GM18868 (cell line): Measurements from ENCODE around the gene TNPO3.
A peak's percentile ranks its signal among the peaks of the same experiment; 100 is the strongest.

ENCODE experiments used
- ATAC-seq: cut with Tn5 transposase; IDR thresholded peaks from one replicate; pipeline ENCODE4 v1.9.1; 2021; ENCODE audit warnings: mild to moderate bottlenecking, moderate library complexity; ENCODE audit not compliant: unreplicated experiment

TNPO3 gene

DNA sequence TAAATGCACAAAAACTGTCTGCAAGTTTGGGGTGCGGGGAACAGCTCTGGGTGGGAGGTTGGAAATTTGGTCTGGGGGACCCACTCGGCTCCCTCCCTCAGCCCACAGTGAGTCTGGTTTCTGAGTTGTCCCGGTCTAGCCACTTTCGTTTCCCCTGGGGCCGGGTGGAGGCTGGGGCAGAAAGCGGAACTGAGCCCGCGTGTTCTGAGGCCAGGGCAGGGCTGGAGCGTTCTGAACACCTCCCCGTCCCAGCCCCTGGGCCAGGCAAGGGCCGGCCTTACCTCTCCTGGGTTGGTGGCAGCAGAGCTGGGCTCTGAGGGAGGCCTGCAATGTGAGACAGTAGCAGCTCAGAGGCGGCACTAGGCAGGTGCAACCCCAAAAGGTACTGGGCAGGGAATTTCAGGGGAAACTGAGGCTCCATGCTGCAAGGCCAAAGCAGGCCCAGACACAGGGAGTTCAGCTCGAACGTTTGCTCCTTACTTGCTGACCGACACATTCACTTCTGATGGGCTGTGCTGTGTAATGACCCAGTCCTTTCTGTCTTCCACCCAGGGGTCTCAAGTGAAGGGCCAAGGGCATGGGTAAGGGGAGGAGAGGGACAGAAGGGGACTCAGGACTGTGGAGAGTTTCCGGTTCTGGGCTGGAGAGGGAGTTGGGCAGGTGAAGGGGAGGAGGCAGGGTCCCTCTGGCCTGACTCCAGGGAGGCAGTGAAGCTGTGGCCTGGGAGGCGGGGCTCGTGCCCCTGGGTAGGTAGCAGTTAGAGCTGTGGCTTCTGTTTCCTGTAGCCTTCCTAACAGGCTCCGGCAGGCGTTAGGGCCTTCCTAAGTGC is 114.2 kb downstream of the TNPO3 start:
- ATAC-seq: peak; percentile 57

DNA sequence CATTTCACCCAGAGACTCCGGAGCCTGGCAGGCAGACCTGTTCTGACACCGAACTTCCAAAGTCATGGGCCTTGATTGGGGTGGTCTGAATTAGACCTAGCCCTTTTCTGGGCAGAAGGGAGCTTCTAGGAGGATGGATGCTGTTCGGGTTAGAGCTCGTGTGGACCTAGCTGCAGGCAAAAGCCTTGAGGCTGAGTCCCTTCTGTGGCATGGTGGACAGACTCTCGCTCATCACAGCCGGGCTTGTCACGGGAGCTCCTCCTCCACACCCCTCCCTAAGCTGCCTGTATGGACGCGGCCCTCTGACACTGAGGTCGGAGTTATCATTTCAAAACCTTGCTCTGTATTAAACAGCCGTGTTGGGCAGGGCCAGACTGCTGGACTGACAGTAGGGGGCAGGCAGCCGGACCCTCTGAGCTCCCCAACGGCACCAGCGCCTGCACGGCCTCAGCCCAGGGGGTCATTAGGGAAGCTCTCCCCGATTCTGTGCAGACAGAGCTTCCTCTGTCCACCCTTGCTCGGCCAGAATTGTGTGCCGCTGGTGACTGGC is 115.0 kb downstream of the TNPO3 start:
- peak; percentile 6 for ATAC-seq

DNA sequence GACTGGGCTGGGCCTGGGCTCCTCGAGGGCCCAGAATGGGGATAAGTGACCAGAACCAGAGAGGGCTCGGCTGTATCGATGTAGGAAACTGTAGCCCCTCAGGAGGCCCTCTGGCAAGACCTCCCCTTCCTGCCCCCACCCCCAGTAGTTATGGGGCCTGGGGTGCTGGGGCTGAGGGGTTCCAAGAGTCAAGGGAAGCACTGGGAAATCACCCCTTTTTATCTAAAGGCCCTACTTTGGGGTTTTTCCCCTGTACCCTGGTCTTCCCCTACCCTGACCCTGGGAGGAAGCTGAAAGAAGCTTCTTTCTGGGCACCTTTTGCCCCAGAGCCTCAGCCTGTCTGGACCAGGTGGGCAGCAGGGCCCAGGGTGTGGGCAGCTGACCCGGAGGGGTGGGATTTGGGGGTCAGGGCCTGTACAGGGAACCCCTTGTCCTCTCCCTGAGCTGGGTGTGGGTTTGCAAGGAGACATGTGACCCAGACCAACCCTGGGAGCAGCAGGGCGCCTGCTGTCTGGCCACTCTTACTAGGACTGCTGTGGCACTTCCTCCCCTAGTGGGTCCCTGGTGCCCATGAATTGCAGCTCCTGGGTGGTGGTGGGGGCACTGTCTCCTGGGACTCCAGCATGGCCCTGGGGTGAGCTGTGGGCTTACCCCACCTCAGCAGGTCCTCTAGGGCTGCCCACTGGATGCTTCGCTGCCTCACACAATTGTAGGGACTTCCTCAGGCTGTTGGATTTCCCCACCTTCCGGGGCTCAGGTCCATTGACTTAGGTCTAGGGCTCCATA is 115.6 kb downstream of the TNPO3 start:
- ATAC-seq: peak; percentile 31

DNA sequence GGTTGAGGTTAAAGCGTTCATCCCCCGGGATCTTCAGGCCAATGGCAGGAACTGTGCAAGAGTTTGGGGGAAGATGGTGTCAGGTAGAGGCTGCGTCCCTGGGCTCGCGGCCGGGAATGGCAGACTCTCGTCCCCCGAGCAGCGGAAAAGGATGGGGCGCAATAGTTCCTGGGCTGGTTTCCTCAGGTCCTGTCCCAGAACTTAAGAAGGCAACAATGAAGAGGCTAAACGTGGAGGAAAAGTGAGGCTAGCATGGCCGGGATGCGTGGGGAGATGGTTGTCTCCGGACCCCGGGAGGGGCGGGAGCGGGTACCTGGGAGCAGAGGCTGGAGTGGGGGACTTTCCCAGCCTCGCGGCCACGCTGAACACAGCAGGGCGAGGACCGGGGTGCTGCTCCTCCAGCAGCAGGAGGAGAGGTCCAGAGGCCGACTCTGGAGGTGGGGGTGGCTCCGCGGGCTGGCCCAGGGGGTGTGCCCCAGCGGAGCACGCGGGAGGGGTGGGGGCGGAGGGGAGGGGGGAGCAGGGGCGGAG is 116.3 kb downstream of the TNPO3 start:
- ATAC-seq: no peak

DNA sequence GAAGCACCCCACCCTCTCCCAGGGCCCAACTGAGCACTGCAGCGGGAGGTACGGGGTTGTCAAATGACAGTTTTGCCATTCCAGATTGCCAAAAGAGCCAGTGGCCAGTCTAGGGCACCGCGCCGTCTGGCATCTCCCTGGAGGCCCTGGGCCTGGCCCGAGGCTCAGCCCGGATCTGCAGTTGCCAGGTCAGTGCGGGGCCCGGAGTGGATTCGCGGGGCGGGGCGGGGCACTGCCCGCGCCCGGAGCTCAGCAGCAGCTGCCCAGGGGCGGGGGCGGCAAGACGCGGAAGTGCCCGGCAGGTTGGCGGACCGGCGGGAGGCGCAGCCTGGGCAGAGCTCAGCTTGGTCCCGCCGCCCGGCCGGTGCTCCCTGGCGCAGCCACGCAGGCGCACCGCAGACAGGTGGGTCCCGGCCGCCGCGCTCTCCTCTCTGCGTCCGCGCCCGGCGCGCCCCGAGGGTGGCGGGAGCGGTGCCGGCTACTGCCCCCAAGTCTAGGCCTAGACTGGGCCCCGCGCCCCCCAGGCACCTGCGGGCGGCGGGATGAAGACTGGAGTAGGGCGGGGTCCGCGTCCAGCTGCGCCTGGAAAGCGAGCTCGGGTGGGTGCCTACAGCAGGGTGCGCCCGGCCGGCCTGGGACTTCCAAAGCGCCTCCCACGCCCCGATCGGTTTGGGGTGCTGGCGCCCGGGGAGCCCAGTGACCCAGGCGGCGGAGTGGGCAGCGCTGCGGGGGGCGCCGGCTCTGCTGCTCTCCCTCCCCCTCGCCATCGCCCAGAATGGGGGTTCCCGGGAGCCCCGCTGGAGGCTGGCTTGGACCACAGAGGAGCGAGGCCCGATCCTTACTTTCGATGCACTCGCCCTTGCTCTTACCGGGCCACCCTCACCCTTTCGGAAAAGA is 117.0 kb downstream of the TNPO3 start, which contains the start of gene IRF5:
Gene IRF5, plus strand, starts transcription at position 281 of the 897 bp plus-strand sequence. CDS start 4,155 bp downstream, outside the sequence.
- no peak for ATAC-seq

DNA sequence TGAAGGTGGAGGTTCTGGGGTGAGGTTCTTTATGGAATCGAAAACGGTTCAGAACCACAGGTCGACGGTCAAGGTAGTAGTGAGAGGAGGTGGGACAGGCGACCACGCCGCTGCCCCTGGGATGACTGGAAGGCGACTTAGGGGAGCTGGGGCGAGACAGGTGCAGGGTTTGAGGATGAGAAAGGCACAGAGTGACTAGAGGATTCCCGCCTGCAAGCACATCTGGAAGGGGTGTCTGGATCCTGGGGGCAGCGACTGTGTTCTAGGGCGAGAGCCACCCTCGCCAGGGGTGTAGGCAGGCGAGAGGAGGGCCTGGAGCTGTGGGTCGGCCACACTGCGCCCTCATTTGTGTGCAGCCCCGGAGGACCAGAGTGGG is 117.7 kb downstream of the TNPO3 start:
- ATAC-seq: no peak

DNA sequence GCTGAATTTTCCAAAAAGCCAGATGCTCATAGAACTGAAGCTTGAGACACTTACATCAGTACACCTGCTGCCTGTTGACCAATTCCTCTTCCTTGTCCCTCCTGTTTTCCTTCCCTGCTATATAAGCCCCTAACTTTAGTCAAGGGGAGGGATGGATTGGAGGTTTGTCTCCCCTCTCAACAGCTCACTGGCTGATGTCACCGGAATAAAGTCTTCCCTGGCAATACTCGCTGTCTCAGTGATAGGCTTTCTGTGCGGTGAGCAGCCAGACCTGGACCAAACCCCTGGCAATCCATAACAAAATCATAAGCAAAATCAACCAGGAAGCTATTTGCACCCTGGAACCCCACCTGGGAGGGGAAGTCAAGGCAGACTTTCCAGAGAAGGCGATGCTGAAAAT is 118.1 kb downstream of the TNPO3 start:
- no peak for ATAC-seq

DNA sequence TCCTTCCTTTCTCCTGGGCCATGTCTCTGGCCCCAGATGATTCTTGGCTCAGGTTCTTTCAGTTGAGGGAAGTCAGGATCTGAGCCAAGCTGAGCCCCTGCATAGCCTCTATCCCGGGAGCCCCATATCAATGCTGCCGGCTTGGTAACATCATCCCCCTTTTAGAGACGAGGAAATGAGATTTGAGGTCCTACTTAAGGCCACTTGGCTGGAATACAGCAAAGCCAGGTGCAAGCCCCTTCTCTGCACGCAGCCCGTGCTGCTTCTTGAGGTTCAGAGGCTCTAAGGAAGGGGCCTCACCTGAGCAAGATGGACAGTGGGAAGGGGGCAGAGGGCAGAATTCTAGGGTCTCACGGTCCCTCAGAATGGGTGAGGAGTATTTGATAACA is 119.6 kb downstream of the TNPO3 start:
- no peak for ATAC-seq

DNA sequence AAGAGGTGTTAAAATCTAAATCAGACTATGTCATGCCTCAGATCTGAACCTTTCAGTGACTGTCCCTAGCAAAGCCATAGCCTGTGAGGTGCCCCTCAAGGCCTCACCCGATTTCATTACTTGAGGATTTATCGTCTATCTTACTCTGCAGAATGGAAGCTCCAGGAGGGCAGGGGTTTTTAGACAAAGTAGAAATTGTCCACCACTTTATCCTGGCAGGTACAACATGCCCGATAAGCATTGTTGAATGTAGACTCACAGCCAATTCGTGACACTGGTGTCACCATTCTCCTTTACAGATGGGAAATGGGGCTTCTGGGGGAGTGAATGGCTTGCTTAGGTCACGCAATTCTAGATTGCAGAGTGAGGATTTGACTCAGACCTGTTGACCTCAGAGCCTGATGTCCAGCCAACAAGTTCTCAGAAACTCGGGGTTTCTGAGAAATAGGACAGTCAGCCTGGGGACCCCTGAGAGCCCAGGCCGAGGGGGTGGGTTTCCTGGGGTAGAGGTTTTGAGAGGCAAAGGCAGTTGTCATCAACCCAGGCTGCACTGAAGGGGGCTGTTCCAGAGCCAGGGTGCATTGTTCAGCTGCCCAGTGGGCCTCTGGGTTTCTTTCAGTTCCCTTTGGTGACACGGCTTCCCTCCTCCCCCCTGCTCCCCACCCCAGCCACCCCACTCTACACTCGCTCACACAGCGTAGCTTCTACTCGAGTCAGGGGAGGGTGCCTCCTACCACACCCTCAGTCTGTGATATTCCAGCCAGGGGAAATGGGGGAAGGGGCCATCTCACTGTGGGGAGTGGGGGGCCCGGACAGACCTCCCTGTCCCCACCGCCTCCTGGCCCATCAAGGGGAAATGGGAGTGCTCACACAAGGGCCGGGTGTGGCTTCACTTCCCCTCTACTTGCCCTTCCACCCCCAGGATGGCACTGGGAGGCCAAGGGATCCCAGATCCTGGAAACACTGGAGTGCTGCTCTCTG is 120.3 kb downstream of the TNPO3 start:
- peak; percentile 37 for ATAC-seq

DNA sequence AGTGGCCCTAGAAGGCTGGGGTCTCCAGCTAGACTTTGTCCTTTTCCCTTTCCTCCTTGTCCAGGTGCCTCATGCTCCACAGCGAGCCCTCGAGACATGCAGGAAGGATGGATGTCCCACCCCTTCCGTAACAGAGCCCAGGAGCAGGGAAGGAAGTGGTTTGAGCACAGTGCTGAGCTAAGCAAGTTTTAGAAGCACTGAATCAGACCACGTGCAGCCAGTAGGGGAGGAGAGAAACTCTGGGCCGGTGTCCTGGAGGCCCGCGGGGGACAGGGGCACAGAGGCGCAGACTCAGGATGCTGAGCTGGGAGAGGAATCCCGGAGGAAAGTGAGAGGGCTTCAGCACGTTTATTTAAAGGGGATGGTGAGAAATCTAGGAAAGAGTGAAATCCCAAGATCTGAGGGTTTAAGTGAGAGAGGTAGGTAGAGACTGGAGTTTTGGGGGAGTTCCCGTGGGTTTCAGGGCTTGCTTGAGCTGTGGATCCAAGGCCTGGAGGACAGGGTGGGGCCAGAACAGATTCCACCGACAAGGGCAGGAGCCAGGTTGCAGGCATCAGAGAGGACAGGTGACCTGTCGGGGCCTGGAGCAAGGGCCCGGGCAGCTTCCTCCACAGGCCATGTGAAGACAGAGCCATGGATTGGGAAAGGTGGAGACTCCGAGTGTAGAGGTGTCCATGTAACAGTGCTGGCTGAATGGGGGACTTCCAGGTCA is 121.6 kb downstream of the TNPO3 start:
- ATAC-seq: peak; percentile 46

DNA sequence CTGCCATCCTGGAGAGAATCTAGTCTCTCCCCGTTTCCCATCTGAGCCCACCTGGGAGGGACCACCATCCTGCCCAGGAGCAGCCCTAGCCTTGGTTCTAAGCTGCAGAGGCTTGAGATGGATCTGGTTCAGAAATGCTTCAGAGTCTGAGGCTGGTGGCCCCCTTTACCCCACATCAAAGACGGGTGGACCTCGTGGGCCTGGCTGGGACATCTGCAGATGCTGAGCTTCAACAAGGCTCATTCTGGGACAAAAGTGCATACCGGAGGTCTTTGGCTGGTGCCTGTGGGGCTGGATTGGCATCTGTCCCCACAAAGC is 122.1 kb downstream of the TNPO3 start:
- no peak for ATAC-seq

DNA sequence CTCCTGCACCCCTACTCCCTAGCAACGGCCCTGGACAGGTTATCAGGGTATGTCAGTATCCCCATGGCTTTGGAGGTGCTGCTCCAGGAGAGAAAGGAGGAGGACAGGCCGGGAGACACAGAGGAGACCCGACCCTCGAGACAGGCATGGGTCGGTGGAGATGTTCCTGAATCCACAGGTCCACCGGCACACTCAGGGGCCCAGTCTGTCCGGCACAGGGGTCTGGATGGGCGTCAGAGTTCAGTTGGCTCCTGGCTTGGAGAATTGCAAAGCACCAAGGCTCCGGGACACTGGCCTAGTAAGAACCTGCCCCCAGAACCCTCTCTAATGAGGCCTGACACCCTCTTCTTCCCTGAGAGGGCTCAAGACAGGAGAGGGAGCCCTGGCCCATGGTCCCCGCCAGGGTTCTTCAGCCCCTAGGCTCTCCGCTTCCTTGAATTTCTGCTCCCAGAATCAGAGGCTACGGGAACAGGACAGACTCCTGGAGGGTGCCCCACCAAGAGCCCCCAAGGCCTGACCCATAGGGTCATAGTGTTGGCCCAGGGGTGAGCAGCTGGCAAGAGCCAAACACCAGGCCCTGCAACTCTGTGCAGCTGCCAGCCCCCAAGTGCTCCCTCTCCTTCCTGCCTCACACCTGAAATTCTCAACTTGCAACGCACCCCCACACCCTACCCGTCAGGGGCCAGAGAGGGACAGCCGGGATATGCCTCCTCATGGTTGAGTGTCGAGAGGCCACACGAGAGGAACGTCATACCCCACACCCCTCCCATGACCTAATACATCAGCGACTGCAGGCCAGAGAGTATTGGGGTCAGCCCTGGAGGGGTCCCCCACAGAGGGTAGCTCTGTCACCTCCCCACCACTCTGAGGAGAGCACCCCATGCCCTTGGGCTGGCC is 122.7 kb downstream of the TNPO3 start:
- ATAC-seq: no peak

DNA sequence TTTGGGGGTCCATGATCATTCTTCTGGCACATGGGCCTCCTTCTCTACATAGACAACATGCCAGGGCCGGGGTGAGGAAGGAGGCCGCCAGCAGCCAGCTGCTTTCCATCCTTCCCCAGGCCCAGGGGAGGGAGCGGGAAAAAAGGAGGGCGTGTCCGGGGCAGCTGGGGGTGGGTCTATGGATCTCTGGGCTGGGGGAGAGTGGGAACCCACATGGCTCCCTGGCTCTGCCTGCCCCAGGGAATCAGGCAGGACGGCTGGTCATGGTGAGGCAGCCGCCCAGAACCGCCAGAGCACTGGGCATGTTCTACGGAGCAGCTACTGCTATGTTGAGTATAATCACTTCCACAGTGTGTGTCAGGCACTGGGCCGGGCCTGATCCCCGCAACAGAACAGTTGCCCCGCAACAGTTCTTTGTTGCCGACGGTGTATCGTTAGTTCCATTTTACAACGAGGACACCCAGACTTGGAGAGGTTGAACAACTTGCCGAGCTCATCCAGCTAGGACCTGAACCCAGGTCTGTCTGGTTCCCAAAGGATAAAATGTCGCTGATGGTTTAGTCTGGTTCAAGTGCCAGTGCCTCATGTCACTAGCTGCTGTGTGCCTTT is 123.6 kb downstream of the TNPO3 start:
- no peak for ATAC-seq

DNA sequence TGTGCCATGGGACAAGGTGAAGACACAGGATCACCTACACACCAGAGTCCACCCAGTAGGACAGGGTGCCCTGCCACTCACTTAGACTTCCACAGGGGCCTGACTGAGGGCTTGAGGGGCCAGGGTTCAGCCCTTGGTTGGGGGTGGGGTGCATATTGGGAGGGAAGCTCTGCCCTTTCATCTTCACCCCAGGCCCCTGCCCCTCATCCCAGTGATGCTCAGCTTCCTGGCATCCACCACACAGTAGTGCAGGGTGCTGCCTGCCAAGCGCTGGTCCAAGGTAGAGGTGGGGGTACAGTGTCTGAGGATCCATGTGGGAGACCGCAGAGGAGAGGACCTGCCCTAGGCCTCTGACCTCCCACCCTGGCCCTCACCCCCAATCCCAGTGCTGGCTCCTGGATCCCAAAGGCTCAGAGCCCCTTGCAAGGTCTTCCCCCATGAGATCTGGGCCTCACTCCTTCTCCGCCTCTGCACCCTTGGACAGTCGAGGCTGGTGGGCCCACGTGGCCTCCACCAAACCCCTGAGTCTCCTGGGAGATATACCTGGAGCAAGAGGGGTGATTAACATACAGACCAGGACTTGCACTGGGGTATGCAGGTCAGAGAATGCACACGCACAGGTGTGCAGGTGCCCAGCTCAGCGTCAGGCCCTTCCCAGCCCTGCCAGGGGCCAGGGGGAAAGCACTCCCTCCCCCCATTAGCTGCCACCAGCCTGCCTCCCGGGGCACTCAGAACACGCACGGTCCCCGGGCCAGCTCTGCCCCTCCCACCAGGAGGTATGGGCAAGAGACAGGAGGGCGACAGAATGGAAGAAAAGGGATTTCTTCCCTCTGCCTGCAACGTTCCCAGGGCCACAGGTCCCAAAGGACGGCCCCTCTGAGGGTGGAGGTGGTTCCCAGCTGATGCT is 125.8 kb downstream of the TNPO3 start:
- no peak for ATAC-seq

DNA sequence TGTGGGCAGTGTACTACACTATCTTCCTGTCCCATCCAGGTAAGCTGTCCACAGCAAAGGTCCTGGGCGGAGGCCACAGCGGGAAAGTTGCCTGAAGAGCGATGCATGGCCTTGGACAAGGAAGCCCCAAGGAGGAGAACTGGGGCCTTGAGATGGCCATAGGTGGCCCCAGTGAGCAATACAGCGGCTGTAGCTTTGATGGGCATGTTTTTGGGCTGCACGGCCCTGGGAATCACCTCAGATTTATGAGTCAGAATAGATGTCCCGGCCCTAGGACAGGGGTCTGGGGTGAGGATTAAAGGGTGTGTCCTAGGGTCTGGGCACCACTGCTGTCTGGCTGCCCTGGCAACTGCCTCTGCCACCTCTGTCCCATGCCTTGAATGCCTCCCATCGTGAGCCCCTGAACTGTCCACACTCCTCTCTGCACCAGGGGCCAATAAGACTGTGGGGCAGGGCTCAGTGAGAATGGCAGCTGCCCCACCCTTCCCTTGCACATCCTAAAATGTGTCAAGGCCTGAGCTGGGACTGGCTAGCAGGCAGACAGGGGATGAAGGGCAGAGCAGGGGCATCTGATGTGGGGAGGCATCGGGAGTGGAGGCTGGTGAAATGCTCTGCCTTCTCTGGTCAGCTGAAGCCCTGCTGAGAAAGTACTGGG is 126.6 kb downstream of the TNPO3 start:
- no peak for ATAC-seq
